ENCODE data around the gene APOL4. TPM values are rescaled to one million over a fixed set of nuclear protein-coding genes. Genes with fewer than 3 reads are reported as not detected.

The APOL4 gene
- total RNA-seq, 4 donors from 2014 or later: 3.3 to 7.9 (median 6.4) TPM

DNA sequence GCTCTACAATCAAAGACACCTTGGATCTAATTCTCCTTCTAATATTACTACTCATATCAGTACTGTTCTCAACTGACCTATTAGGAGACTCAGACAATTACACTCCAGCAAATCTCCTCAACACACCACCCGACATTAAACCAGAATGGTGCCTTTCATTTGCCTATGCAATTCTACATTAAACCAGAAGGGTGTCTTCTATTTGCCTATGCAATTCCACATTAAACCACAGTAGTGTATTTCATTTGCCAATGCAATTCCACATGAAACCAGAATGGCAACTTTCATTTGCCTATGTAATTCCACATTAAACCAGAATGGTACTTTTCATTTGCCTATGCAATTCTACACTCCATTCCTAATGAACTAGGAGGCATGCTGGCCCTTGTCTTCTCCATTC is 25.7 kb downstream of the APOL4 start:
- no peaks in the 10 kb centered on the region for H3K9me3 ChIP-seq
- H3K27ac ChIP-seq: no peak overlapping the region
- no peak for TF ChIP-seq POLR2A (IDR thresholded peaks at IDR 0.05)
- TF ChIP-seq POLR2AphosphoS5 (IDR thresholded peaks at IDR 0.05): no peak
- TF ChIP-seq EP300 (IDR thresholded peaks at IDR 0.05): no peak
- no peak for TF ChIP-seq CTCF (IDR thresholded peaks at IDR 0.05)
- H3K4me1 ChIP-seq: no peaks in the 10 kb centered on the region
- DNase-seq (ENCODE audit: low spot score in 2 of 2): no peak
- no peak overlapping the region for H3K4me3 ChIP-seq
- H3K27me3 ChIP-seq: no peaks in the 10 kb centered on the region
- H3K36me3 ChIP-seq: no peaks in the 10 kb centered on the region
- 0% methylated on average over 1 of the region's 1 CpG for WGBS

DNA sequence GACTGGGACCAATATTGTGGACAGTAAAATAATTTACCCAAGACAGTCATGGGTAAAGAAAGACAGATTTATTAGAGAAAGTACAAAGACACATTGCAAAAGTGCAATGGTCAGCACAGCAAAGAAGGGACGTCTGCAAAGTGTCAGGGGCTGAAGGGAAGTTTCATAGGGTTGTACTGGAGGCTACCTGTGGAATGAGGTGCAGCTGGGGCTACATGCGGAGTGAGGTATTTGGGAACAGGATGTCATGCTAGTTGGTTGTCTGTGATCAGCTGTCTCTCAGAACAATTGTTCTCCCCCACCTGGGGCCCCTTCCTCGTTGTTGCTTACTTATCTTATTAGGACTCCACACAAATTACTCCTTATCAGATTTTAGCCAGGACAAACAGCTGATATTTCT is 29.7 kb downstream of the APOL4 start:
- DNase-seq (ENCODE audit: low spot score in 2 of 2): no peak
- WGBS: 60% methylated on average over 3 of the region's 3 CpGs
- Histone ChIP-seq H3K27me3 (no peaks in the 10 kb centered on the region), H3K4me3 (no peak overlapping the region), H3K27ac (no peak overlapping the region), H3K9me3 (no peaks in the 10 kb centered on the region), H3K36me3 (no peaks in the 10 kb centered on the region), H3K4me1 (no peaks in the 10 kb centered on the region)
- no peak for TF ChIP-seq POLR2AphosphoS5 (IDR thresholded peaks at IDR 0.05)
- TF ChIP-seq CTCF (IDR thresholded peaks at IDR 0.05): no peak
- TF ChIP-seq EP300 (IDR thresholded peaks at IDR 0.05): no peak
- TF ChIP-seq POLR2A (IDR thresholded peaks at IDR 0.05): no peak

DNA sequence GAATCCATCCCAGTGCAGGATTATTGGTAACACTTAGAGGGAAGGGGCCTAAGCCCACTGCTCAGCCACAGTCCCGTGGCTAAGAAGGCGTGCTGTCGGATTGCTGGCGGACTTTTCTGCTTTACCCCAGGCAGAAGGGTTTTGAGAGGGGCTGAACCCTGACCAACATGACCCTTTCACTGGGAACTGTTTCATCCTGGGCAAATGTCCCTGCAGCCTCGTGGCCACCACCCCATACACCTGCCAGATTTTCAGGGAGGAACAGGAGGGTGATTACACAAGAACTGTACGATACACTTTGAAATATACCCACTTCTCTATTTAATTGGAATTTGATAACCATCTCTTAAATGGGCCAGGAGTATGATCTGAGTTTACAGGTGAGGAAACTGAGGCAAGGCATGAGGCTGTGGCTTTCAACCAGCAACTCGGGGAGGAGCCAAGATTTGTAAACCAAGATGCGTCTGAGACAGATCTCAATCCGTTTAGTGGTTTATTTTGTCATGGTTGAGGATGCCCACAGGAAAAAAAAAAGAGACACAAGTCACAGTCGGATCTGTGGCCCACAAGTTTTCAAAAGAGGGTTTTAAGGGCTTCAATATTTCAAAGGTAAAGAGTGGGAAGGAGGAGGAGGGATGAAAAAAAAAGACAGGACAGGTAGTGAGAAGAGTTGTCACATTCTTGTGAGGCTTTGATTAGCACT is 34.9 kb downstream of the APOL4 start:
- peaks cover 8% of the 10 kb centered on the region for H3K4me1 ChIP-seq
- no peaks in the 10 kb centered on the region for H3K9me3 ChIP-seq
- WGBS: 72% methylated on average over 10 of the region's 10 CpGs
- TF ChIP-seq EP300 (IDR thresholded peaks at IDR 0.05): no peak
- TF ChIP-seq POLR2A (IDR thresholded peaks at IDR 0.05): no peak
- no peak for TF ChIP-seq CTCF (IDR thresholded peaks at IDR 0.05)
- H3K4me3 ChIP-seq: no peak overlapping the region
- H3K27me3 ChIP-seq: no peaks in the 10 kb centered on the region
- no peaks in the 10 kb centered on the region for H3K36me3 ChIP-seq
- DNase-seq (ENCODE audit: low spot score in 2 of 2): no peak
- no peak overlapping the region for H3K27ac ChIP-seq

DNA sequence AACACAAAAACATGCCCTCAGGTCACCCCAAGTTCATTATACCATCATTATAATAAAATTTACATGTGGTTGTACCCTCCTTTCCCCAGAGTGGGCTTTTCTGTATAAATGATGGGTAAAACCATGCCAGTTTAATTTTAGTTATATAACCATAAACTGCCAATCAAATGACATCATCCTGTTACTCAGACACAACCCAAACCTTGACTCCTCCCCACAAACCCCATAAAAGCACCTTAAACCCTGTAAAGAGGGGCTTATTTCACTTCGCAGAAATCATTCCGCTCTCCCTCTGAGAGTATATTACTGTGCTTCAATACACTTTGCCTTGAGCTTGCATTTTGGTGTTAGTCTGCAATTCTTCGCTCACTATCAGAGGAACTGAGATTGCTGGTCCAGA is 35.5 kb downstream of the APOL4 start:
- Histone ChIP-seq H3K36me3 (no peaks in the 10 kb centered on the region), H3K9me3 (no peaks in the 10 kb centered on the region), H3K27ac (no peak overlapping the region), H3K4me1 (peaks cover 14% of the 10 kb centered on the region), H3K4me3 (no peak overlapping the region), H3K27me3 (no peaks in the 10 kb centered on the region)
- 97% methylated on average over 3 of the region's 3 CpGs for WGBS
- DNase-seq (ENCODE audit: low spot score in 2 of 2): no peak
- no peak for TF ChIP-seq CTCF (IDR thresholded peaks at IDR 0.05)
- no peak for TF ChIP-seq EP300 (IDR thresholded peaks at IDR 0.05)
- no peak for TF ChIP-seq POLR2AphosphoS5 (IDR thresholded peaks at IDR 0.05)
- no peak for TF ChIP-seq POLR2A (IDR thresholded peaks at IDR 0.05)

DNA sequence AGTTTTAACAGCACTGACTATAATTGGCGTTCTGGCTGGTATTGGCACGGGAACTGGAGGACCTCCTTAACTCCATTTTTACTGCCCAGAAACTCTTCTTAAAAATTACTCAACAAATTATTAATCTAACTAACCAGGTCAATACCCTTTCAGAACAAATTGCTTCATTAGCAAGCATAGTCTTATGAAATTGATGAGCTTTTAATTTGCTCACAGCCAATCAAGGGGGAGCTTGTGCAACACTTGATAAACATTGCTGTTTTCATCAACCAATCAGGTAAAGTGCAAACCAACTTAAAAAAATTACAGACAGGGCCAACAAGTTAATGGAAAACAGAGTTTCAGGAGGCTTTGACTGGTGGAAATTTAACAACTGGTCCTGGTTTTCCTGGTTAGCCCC is 36.5 kb downstream of the APOL4 start:
- WGBS: 66% methylated on average over 2 of the region's 2 CpGs
- H3K9me3 ChIP-seq: no peaks in the 10 kb centered on the region
- no peak for DNase-seq (ENCODE audit: low spot score in 2 of 2)
- no peaks in the 10 kb centered on the region for H3K27me3 ChIP-seq
- H3K4me3 ChIP-seq: no peak overlapping the region
- H3K4me1 ChIP-seq: peaks cover 23% of the 10 kb centered on the region
- no peak overlapping the region for H3K27ac ChIP-seq
- no peaks in the 10 kb centered on the region for H3K36me3 ChIP-seq
- no peak for TF ChIP-seq POLR2A (IDR thresholded peaks at IDR 0.05)
- TF ChIP-seq CTCF (IDR thresholded peaks at IDR 0.05): no peak
- no peak for TF ChIP-seq EP300 (IDR thresholded peaks at IDR 0.05)
- no peak for TF ChIP-seq POLR2AphosphoS5 (IDR thresholded peaks at IDR 0.05)
